ENCODE results near the gene STK25.

- no peak for TF ChIP-seq CTCF (IDR thresholded peaks at IDR 0.05)
- TF ChIP-seq POLR2A (IDR thresholded peaks at IDR 0.05) = no peak
- no peak for TF ChIP-seq POLR2AphosphoS5 (IDR thresholded peaks at IDR 0.05)
Measured at GRCh38 chr2:241545523-241546473, 37.4 kb upstream of the STK25 start.

Data from breast epithelium (tissue), 3 donors.